ENCODE results near the gene CHRDL2.

- TF ChIP-seq CTCF (IDR thresholded peaks at IDR 0.05) (no peak), POLR2A (IDR thresholded peaks at IDR 0.05) (no peak)
Measured at GRCh38 chr11:74717221-74717969, 13.8 kb downstream of the CHRDL2 start.

Measured in testis (tissue), 2 donors.